ENCODE measurements around the gene PIP4K2B.

Gene PIP4K2B

DNA sequence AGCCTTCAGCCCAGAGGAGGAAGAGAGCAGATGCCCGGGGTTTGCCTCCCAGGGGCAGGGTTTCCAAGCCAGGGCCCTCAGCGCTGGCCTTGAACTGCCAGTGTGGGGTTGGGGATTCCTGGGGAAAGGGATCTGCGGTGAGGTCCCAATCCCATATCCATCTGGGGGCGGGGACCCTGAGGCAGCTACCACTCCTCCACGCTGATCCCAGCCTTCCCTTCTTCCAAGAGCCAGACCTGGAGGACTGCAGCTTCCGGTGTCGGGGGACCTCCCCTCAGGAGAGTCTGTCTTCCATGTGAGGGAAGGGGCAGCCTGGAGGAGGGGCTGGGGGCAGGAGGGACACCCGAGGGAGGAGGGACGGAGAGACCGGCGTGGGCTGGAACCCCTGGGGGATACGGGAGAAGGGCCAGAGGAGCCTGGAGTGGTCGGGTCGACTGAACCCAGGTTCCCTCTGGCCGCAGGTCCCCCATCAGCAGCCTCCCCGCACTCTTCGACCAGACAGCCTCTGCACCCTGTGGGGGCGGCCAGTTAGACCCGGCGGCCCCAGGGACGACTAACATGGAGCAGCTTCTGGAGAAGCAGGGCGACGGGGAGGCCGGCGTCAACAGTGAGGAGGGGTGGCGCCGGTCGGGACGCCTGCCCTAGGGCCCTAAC lies 79.9 kb downstream of the PIP4K2B start:
- TF ChIP-seq TAF1 (IDR thresholded peaks at IDR 0.05; ENCODE audit: borderline replicate concordance, insufficient read depth, low read length) = no peak
- TF ChIP-seq, protein P1, sequence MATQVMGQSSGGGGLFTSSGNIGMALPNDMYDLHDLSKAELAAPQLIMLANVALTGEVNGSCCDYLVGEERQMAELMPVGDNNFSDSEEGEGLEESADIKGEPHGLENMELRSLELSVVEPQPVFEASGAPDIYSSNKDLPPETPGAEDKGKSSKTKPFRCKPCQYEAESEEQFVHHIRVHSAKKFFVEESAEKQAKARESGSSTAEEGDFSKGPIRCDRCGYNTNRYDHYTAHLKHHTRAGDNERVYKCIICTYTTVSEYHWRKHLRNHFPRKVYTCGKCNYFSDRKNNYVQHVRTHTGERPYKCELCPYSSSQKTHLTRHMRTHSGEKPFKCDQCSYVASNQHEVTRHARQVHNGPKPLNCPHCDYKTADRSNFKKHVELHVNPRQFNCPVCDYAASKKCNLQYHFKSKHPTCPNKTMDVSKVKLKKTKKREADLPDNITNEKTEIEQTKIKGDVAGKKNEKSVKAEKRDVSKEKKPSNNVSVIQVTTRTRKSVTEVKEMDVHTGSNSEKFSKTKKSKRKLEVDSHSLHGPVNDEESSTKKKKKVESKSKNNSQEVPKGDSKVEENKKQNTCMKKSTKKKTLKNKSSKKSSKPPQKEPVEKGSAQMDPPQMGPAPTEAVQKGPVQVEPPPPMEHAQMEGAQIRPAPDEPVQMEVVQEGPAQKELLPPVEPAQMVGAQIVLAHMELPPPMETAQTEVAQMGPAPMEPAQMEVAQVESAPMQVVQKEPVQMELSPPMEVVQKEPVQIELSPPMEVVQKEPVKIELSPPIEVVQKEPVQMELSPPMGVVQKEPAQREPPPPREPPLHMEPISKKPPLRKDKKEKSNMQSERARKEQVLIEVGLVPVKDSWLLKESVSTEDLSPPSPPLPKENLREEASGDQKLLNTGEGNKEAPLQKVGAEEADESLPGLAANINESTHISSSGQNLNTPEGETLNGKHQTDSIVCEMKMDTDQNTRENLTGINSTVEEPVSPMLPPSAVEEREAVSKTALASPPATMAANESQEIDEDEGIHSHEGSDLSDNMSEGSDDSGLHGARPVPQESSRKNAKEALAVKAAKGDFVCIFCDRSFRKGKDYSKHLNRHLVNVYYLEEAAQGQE (IDR thresholded peaks at IDR 0.05; ENCODE audit: insufficient read depth in 1 of 2, low read depth in 2 of 2, low read length in 2 of 2) = no peak
- TF ChIP-seq FOXP2 (optimal IDR thresholded peaks at IDR 0.05; ENCODE audit: borderline replicate concordance, extremely low read depth, extremely low read length, insufficient read depth) = no peak
- no peak; the same call in 1 of the 2 replicates for TF ChIP-seq POLR2AphosphoS5 (IDR thresholded peaks at IDR 0.05; ENCODE audit: low read depth, low read length)
- no peak for TF ChIP-seq SIN3A (IDR thresholded peaks at IDR 0.05; ENCODE audit: borderline replicate concordance, insufficient read depth, low read length)

DNA sequence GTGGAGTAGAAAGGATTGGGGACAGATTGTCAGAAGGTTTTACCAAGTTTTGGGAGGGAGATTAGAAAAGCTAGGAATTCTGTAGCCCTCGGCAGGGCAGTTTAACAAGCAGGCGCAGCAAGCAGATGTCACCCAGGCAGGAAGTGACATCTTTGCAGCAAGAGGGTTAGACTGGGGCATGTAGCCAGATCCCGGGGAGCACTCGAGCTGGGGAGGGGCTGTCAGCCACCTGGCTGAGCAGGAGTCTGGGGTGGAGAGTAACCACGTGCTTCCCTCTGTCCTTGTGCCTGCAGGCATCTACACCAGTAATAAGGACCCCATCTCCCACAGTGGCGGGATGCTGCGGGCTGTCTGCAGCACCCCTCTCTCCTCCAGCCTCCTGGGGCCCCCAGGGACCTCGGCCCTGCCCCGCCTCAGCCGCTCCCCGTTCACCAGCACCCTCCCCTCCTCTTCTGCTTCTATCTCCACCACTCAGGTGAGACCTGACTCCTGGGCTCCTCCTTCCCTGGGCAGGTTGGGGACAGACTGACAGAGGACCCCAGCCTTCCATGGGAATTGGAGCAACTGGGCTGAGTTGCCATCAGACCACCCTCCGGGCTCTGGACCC lies 82.1 kb downstream of the PIP4K2B start:
- TF ChIP-seq, protein P1 (IDR thresholded peaks at IDR 0.05; ENCODE audit: insufficient read depth in 1 of 2, low read depth in 2 of 2, low read length in 2 of 2) = no peak
- no peak for TF ChIP-seq SIN3A (IDR thresholded peaks at IDR 0.05; ENCODE audit: borderline replicate concordance, insufficient read depth, low read length)

DNA sequence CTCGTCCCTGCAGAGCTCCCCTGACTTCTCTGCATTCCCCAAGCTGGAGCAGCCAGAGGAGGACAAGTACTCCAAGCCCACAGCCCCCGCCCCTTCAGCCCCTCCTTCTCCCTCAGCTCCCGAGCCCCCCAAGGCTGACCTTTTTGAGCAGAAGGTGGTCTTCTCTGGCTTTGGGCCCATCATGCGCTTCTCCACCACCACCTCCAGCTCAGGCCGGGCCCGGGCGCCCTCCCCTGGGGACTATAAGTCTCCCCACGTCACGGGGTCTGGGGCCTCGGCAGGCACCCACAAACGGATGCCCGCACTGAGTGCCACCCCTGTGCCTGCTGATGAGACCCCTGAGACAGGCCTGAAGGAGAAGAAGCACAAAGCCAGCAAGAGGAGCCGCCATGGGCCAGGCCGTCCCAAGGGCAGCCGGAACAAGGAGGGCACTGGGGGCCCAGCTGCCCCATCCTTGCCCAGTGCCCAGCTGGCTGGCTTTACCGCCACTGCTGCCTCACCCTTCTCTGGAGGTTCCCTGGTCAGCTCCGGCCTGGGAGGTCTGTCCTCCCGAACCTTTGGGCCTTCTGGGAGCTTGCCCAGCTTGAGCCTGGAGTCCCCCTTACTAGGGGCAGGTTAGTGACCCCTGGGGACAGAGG lies 82.9 kb downstream of the PIP4K2B start:
- TF ChIP-seq POLR2AphosphoS5 (IDR thresholded peaks at IDR 0.05; ENCODE audit: low read depth, low read length) (no peak), TAF1 (IDR thresholded peaks at IDR 0.05; ENCODE audit: borderline replicate concordance, insufficient read depth, low read length) (no peak), SIN3A (IDR thresholded peaks at IDR 0.05; ENCODE audit: borderline replicate concordance, insufficient read depth, low read length) (no peak), FOXP2 (optimal IDR thresholded peaks at IDR 0.05; ENCODE audit: borderline replicate concordance, extremely low read depth, extremely low read length, insufficient read depth) (no peak)
- TF ChIP-seq, protein P1 (IDR thresholded peaks at IDR 0.05; ENCODE audit: insufficient read depth in 1 of 2, low read depth in 2 of 2, low read length in 2 of 2) = no peak
